B cell (primary cell): Measurements from ENCODE around the gene INTS7. TPM values are rescaled to one million over a fixed set of nuclear protein-coding genes. Genes with fewer than 3 reads are reported as not detected.

Experiments
- ATAC-seq: fragments of 200-7000 bp; cut with Tn5 transposase; one replicate; pipeline ENCODE4 v1.10.0; 2021; ENCODE audit warnings: low read depth, mild to moderate bottlenecking, moderate number of reproducible peaks, moderate library complexity
- CTCF ChIA-PET: fragments of 350-600 bp; sonication (Branson Sonifier 250); formaldehyde crosslinking; loops from one replicate; lab custom pipeline; 2021; ENCODE audit warnings: antibody characterized with exemption, inconsistent platforms; lab: Charles Lee
- POLR2A ChIA-PET: fragments of 350-600 bp; sonication (Branson Sonifier 250); formaldehyde crosslinking; loops from one replicate; lab custom pipeline; 2021; ENCODE audit warnings: antibody characterized with exemption; lab: Charles Lee
- DNase-seq: peaks from one replicate; pipeline ENCODE4 v3.0.0; 2013
- H2AFZ ChIP-seq: 2 replicates; pipeline ENCODE4 v1.6.1; 2012; ENCODE audit warnings: mild to moderate bottlenecking, low read depth, low read length; ENCODE audit not compliant: insufficient read depth, poor library complexity, severe bottlenecking
- H3K27ac ChIP-seq, 2 donors: 1 replicate in 1 of 2; 2 replicates in 1 of 2; pipeline ENCODE4 v1.5.1; 2012 to 2013; ENCODE audit warnings: low read length in 2 of 2, mild to moderate bottlenecking in 2 of 2, moderate library complexity in 1 of 2
- H3K27me3 ChIP-seq, 4 experiments: fragments of 200-600 bp in 1 of 4; sonication (generic) in 1 of 4; replicated peaks in 1 of 4; 1 replicate in 2 of 4; 2 replicates in 2 of 4; pipeline versions ENCODE4 v1.6.1 to v1.7.0; 2013 to 2016; ENCODE audit warnings: low read length in 3 of 4, mild to moderate bottlenecking in 2 of 4, mixed read lengths in 1 of 4, moderate library complexity in 1 of 4; ENCODE audit not compliant: insufficient read depth in 4 of 4, control insufficient read depth in 3 of 4; ENCODE audit errors: control extremely low read depth in 1 of 4
- H3K36me3 ChIP-seq, 2 experiments: replicated peaks in 1 of 2; 1 replicate in 1 of 2; 2 replicates in 1 of 2; pipeline versions ENCODE4 v1.6.1 to v1.7.1; 2013; ENCODE audit warnings: low read length in 1 of 2; ENCODE audit not compliant: insufficient read depth in 2 of 2, control insufficient read depth in 1 of 2; ENCODE audit errors: control extremely low read depth in 1 of 2, extremely low read depth in 1 of 2
- H3K4me1 ChIP-seq, 2 donors: fragments of 200-600 bp in 1 of 2; sonication (generic) in 1 of 2; 1 replicate in 1 of 2; 2 replicates in 1 of 2; pipeline versions ENCODE4 v1.5.1 to v1.6.1; 2013 to 2017; ENCODE audit warnings: low read length in 2 of 2; ENCODE audit not compliant: control insufficient read depth in 2 of 2, insufficient read depth in 2 of 2
- H3K4me2 ChIP-seq: replicated peaks from 2 replicates; pipeline ENCODE3; 2012; ENCODE audit warnings: mild to moderate bottlenecking, low read depth, low read length; ENCODE audit not compliant: poor library complexity, severe bottlenecking
- H3K4me3 ChIP-seq, 5 experiments: fragments of 200-600 bp in 1 of 5; sonication (generic) in 1 of 5; 1 replicate in 3 of 5; 2 replicates in 2 of 5; pipeline versions ENCODE4 v1.5.1 to v1.7.0; 2011 to 2016; ENCODE audit warnings: low read length in 4 of 5, mild to moderate bottlenecking in 4 of 5, low read depth in 2 of 5, control low read depth in 1 of 5, moderate library complexity in 1 of 5; ENCODE audit not compliant: insufficient read depth in 1 of 5; ENCODE audit errors: control extremely low read depth in 1 of 5, extremely low read depth in 1 of 5
- H3K79me2 ChIP-seq: fragments of 200-600 bp; sonication (generic); one replicate; pipeline ENCODE4 v1.6.0; 2016; ENCODE audit warnings: low read length; ENCODE audit not compliant: control insufficient read depth, insufficient read depth
- H3K9ac ChIP-seq: fragments of 200-600 bp; sonication (generic); 2 replicates; pipeline ENCODE4 v1.6.1; 2017; ENCODE audit warnings: mild to moderate bottlenecking, low read length, moderate library complexity
- H3K9me3 ChIP-seq, 3 donors: one replicate each; pipeline versions ENCODE4 v1.6.1 to v1.7.1; 2013; ENCODE audit warnings: low read length in 2 of 3; ENCODE audit not compliant: control insufficient read depth in 2 of 3, insufficient read depth in 1 of 3; ENCODE audit errors: control extremely low read depth in 1 of 3
- H4K20me1 ChIP-seq: 2 replicates; pipeline ENCODE4 v1.6.0; 2012; ENCODE audit warnings: mild to moderate bottlenecking, low read length; ENCODE audit not compliant: insufficient read depth, control insufficient read depth, poor library complexity, severe bottlenecking
- H3K27ac Mint-ChIP-seq: one replicate; pipeline ENCODE4 v1.8.0; 2021; ENCODE audit warnings: mixed read lengths
- H3K27me3 Mint-ChIP-seq: one replicate; pipeline ENCODE4 v1.8.0; 2021; ENCODE audit warnings: mixed read lengths
- H3K4me1 Mint-ChIP-seq: one replicate; pipeline ENCODE4 v1.8.0; 2021; ENCODE audit warnings: mixed read lengths
- H3K4me3 Mint-ChIP-seq: one replicate; pipeline ENCODE4 v1.8.0; 2021; ENCODE audit warnings: mixed read lengths
- H3K9me3 Mint-ChIP-seq: one replicate; pipeline ENCODE4 v1.8.0; 2022; ENCODE audit warnings: mixed read lengths; ENCODE audit not compliant: insufficient read depth
- EZH2 ChIP-seq: IDR thresholded peaks from 2 replicates; pipeline ENCODE4 v1.6.1; 2012; ENCODE audit warnings: borderline replicate concordance, low read depth, mild to moderate bottlenecking, moderate library complexity, low read length; ENCODE audit not compliant: insufficient read depth, poor library complexity, severe bottlenecking
- WGBS: methylation state at CpG from one replicate; pipeline ENCODE4 v1.1.5; 2013; ENCODE audit warnings: missing lambda C conversion rate; ENCODE audit not compliant: insufficient coverage; 5-methylcytosine and 5-hydroxymethylcytosine counted together
- intact Hi-C: fragments of 100-400 bp; cut with micrococcal nuclease; formaldehyde crosslinking; loops from one replicate; pipeline ENCODE4 v1.10.0; 2022
- polyA plus RNA-seq: library from polyadenylated mRNA; depleted of rRNA; stranded (reverse); fragments of >200 nt; gene quantifications from 2 replicates; pipeline ENCODE4 v1.2.3, GENCODE V29; 2012
- total RNA-seq, 2 donors: library from RNA; stranded (reverse); fragments of 120-200 nt in 1 of 2; gene quantifications; 1 replicate in 1 of 2; 2 replicates in 1 of 2; pipeline versions ENCODE4 v1.2.3 to v1.2.4, GENCODE V29; 2013 to 2022
- TF ChIP-seq, protein P1 (sequence below): fragments of 200-600 bp; IDR thresholded peaks from one replicate; pipeline ENCODE4 v1.8.0; 2022; ENCODE audit warnings: antibody characterized with exemption, mild to moderate bottlenecking

INTS7 gene
- total and polyA plus RNA-seq, 2 donors (not counting 1 experiment from before 2014, with no cell fraction given) = 8.3 to 19.2 TPM

DNA sequence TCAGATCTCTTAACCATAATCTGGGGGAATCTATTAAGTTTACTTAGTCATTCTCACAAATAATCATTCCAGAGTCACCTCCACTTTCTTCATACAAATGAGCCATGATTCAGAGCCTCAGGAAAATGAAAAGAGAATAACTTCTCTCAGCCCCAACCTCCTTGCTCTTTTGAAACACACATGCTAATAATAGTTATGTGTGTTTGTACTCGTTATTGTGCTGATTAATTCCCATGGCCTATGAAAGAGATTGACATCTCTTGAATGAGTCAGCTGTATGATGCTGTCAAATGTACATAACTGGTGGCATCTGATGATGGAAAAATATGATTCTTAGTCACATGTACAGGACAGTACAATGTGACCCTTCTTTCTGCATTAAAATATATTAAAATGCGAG lies 41.7 kb upstream of the INTS7 start:
- H3K36me3 ChIP-seq = no peaks in the 10 kb centered on the region
- intact Hi-C loops = no loop called here
- Mint-ChIP-seq H3K27me3 (no peaks in the 10 kb centered on the region), H3K27ac (no peak overlapping the region), H3K9me3 (no peaks in the 10 kb centered on the region), H3K4me3 (no peak overlapping the region), H3K4me1 (no peaks in the 10 kb centered on the region)
- H3K27me3 ChIP-seq = no peaks in the 10 kb centered on the region
- ChIA-PET CTCF (interaction anchor here (5.8 kb wide), 1 partner anchor 380 kb away, joined by 28 read pairs; no protein-coding TSS in a partner anchor), POLR2A (no interaction called here)
- H3K79me2 ChIP-seq = no peaks in the 10 kb centered on the region
- DNase-seq (no peak), ATAC-seq (no peak)
- 60% methylated on average over 1 of the region's 2 CpGs for WGBS
- peaks cover 0 to 1% (median 0%) of the 10 kb centered on the region in 3 donors for H3K9me3 ChIP-seq
- H3K27ac ChIP-seq = no peak overlapping the region
- H3K4me3 ChIP-seq = no peak overlapping the region
- no peaks in the 10 kb centered on the region for H4K20me1 ChIP-seq
- TF ChIP-seq, protein P1, sequence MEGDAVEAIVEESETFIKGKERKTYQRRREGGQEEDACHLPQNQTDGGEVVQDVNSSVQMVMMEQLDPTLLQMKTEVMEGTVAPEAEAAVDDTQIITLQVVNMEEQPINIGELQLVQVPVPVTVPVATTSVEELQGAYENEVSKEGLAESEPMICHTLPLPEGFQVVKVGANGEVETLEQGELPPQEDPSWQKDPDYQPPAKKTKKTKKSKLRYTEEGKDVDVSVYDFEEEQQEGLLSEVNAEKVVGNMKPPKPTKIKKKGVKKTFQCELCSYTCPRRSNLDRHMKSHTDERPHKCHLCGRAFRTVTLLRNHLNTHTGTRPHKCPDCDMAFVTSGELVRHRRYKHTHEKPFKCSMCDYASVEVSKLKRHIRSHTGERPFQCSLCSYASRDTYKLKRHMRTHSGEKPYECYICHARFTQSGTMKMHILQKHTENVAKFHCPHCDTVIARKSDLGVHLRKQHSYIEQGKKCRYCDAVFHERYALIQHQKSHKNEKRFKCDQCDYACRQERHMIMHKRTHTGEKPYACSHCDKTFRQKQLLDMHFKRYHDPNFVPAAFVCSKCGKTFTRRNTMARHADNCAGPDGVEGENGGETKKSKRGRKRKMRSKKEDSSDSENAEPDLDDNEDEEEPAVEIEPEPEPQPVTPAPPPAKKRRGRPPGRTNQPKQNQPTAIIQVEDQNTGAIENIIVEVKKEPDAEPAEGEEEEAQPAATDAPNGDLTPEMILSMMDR = no peak
- TF ChIP-seq EZH2 = no peak
- H3K4me2 ChIP-seq = no peak overlapping the region
- no peak overlapping the region for H3K9ac ChIP-seq
- no peak overlapping the region for H2AFZ ChIP-seq
- no peaks in the 10 kb centered on the region for H3K4me1 ChIP-seq

DNA sequence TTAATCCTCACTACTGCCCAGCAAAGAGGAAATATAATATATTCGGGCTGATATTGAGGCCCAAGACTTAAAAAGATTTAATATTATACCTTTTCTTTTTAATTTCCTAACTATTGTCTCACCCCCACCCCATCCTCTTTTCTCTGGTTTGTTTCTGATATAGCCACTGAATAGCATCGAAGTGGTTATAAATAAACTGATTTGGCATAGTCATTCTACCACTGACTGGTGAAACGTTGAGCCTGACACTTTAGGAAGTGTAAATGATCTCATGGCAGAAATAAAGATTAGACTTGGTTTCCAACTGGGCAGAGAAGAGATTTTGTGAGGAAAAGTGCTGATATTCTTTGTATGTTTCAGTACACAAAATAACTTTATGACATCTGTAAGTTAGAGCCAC lies 39.5 kb upstream of the INTS7 start:
- Mint-ChIP-seq H3K4me1 (no peaks in the 10 kb centered on the region), H3K4me3 (no peak overlapping the region), H3K27me3 (no peaks in the 10 kb centered on the region), H3K27ac (no peak overlapping the region), H3K9me3 (no peaks in the 10 kb centered on the region)
- Histone ChIP-seq H3K9ac (no peak overlapping the region), H3K4me1 (no peaks in the 10 kb centered on the region), H3K4me2 (no peak overlapping the region), H2AFZ (peak overlapping the region; percentile 29), H3K9me3 (no peaks in the 10 kb centered on the region), H4K20me1 (no peaks in the 10 kb centered on the region), H3K36me3 (no peaks in the 10 kb centered on the region), H3K4me3 (no peak overlapping the region), H3K27me3 (no peaks in the 10 kb centered on the region), H3K79me2 (no peaks in the 10 kb centered on the region), H3K27ac (no peak overlapping the region)
- no CpG with 5 or more reads among the region's 3 CpGs for WGBS
- ATAC-seq (no peak), DNase-seq (no peak)
- no peak for TF ChIP-seq EZH2
- TF ChIP-seq, protein P1 = no peak
- intact Hi-C loops = no loop called here
- POLR2A ChIA-PET = no interaction called here
- CTCF ChIA-PET = interaction anchor here (5.8 kb wide), 1 partner anchor 382 kb away, joined by 28 read pairs; no protein-coding TSS in a partner anchor
